ENCODE data around the gene STIL.

DNA sequence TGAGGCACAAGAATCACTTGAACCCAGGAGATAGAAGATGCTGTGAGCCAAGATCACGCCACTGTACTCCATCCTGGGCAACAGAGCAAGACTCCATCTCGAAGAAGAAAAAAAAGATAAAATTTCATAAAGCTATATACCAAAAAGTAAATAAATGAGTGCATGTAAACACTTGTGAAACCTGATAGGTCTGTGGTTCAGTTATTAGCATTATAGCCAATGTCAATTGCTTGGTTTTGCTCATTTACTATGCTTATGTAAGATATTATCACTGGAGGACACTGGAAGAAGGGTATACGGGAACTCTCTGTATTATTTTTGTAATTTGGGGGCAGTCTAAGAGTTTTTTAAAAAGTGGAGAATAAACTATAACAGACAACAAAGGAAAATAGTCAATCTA, 64.2 kb downstream of the STIL start:
- no peak for TF ChIP-seq POLR2A (IDR thresholded peaks at IDR 0.05; ENCODE audit: extremely low read depth, insufficient read length)
- TF ChIP-seq, protein P1, sequence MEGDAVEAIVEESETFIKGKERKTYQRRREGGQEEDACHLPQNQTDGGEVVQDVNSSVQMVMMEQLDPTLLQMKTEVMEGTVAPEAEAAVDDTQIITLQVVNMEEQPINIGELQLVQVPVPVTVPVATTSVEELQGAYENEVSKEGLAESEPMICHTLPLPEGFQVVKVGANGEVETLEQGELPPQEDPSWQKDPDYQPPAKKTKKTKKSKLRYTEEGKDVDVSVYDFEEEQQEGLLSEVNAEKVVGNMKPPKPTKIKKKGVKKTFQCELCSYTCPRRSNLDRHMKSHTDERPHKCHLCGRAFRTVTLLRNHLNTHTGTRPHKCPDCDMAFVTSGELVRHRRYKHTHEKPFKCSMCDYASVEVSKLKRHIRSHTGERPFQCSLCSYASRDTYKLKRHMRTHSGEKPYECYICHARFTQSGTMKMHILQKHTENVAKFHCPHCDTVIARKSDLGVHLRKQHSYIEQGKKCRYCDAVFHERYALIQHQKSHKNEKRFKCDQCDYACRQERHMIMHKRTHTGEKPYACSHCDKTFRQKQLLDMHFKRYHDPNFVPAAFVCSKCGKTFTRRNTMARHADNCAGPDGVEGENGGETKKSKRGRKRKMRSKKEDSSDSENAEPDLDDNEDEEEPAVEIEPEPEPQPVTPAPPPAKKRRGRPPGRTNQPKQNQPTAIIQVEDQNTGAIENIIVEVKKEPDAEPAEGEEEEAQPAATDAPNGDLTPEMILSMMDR (IDR thresholded peaks at IDR 0.05; ENCODE audit: low read depth, low read length), result no peak
- TF ChIP-seq, protein P2, sequence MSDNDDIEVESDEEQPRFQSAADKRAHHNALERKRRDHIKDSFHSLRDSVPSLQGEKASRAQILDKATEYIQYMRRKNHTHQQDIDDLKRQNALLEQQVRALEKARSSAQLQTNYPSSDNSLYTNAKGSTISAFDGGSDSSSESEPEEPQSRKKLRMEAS (IDR thresholded peaks at IDR 0.05; ENCODE audit: low read depth, low read length), result no peak
